Measurements from ENCODE around the gene ACOX3.

GRCh38 chr4:8345946-8346814 is 94.3 kb downstream of the ACOX3 start:
- TF ChIP-seq CTCF (IDR thresholded peaks at IDR 0.05; ENCODE audit: low read length): no peak
- no peak for TF ChIP-seq EZH2 (IDR thresholded peaks at IDR 0.05; ENCODE audit: borderline replicate concordance, low read length)
